Ovary (tissue), 3 donors: ENCODE data around the gene MMP28.

Source experiments
- EP300 ChIP-seq: sonication (generic); formaldehyde crosslinking; IDR thresholded peaks from one replicate; pipeline ENCODE4 v1.6.1; 2017; ENCODE audit warnings: antibody characterized with exemption
- POLR2A ChIP-seq: fragments of 450-650 bp; IDR thresholded peaks from one replicate; pipeline ENCODE4 v1.6.1; 2017; ENCODE audit warnings: antibody characterized with exemption, mild to moderate bottlenecking, moderate library complexity
- TF ChIP-seq, protein P1 (sequence below), 3 donors: fragments of 450-650 bp in 2 of 3; fragments of 200-600 bp in 1 of 3; IDR thresholded peaks; one replicate each; pipeline versions ENCODE4 v1.5.1 to v1.8.0; 2016 to 2022; ENCODE audit warnings: antibody characterized with exemption in 3 of 3, mild to moderate bottlenecking in 1 of 3
- donor health status: DM: no; HTN: no; CAD: no.

DNA sequence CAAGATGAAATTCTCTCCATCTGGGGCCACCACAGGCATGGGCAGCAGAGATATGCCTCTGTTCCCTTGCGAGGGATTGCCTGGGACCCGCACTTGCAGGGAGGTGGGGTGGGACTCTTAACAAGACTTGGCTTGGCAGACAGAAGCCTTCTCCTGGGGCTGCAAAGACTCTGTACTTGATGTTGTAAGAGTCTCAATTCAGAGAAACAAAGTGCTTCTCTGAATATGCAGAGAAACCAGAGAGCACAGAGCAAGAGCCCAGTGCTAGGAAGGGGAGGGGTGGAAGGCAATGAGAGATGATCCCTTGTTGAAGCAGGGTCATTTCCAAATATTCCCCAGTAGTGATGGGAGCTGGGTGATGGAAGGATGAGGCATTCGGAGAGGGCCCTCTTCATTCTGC, 2.2 kb downstream of the MMP28 start:
- TF ChIP-seq, protein P1, sequence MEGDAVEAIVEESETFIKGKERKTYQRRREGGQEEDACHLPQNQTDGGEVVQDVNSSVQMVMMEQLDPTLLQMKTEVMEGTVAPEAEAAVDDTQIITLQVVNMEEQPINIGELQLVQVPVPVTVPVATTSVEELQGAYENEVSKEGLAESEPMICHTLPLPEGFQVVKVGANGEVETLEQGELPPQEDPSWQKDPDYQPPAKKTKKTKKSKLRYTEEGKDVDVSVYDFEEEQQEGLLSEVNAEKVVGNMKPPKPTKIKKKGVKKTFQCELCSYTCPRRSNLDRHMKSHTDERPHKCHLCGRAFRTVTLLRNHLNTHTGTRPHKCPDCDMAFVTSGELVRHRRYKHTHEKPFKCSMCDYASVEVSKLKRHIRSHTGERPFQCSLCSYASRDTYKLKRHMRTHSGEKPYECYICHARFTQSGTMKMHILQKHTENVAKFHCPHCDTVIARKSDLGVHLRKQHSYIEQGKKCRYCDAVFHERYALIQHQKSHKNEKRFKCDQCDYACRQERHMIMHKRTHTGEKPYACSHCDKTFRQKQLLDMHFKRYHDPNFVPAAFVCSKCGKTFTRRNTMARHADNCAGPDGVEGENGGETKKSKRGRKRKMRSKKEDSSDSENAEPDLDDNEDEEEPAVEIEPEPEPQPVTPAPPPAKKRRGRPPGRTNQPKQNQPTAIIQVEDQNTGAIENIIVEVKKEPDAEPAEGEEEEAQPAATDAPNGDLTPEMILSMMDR (IDR thresholded peaks at IDR 0.05): no peak
- TF ChIP-seq POLR2A: no peak
- no peak for TF ChIP-seq EP300
